T-cell (primary cell): Measurements from ENCODE around the gene SART3. TPM values are rescaled to one million over a fixed set of nuclear protein-coding genes. Genes with fewer than 3 reads are reported as not detected.

Experiments used
- ATAC-seq, 4 experiments: fragments of 200-7000 bp in 3 of 4; fragments of 150-1000 bp in 1 of 4; cut with Tn5 transposase; replicated peaks in 1 of 4; 1 replicate in 3 of 4; 2 replicates in 1 of 4; pipeline ENCODE4 v1.10.0; 2021; ENCODE audit warnings: moderate library complexity in 3 of 4, mild to moderate bottlenecking in 2 of 4, moderate number of reproducible peaks in 1 of 4
- CTCF ChIA-PET, 2 donors: fragments of 300-600 bp; sonication (Branson Sonifier 250); formaldehyde crosslinking; loops; one replicate each; lab custom pipeline; 2022; ENCODE audit warnings: antibody characterized with exemption in 2 of 2; lab: Charles Lee
- POLR2A ChIA-PET, 2 donors: fragments of 300-600 bp; sonication (Branson Sonifier 250); formaldehyde crosslinking; loops; one replicate each; lab custom pipeline; 2022; ENCODE audit warnings: antibody characterized with exemption in 2 of 2; lab: Charles Lee
- DNase-seq, 35 experiments: peaks; one replicate each; pipeline versions ENCODE4 v3.0.0 to v3.0.0-alpha.2; 2013 to 2023
- H3K27ac ChIP-seq: one replicate; pipeline ENCODE4 v1.5.1; 2013; ENCODE audit warnings: low read length
- H3K27me3 ChIP-seq, 2 experiments: replicated peaks in 1 of 2; 1 replicate in 1 of 2; 2 replicates in 1 of 2; pipeline versions ENCODE4 v1.6.1 to v1.7.0; 2013; ENCODE audit warnings: low read length in 1 of 2, mixed read lengths in 1 of 2; ENCODE audit not compliant: control insufficient read depth in 2 of 2, insufficient read depth in 2 of 2; ENCODE audit errors: extremely low read depth in 1 of 2
- H3K36me3 ChIP-seq, 2 donors: 1 replicate in 1 of 2; 2 replicates in 1 of 2; pipeline versions ENCODE4 v1.6.1 to v1.7.0; 2013; ENCODE audit warnings: low read length in 1 of 2; ENCODE audit not compliant: control insufficient read depth in 2 of 2, insufficient read depth in 1 of 2; ENCODE audit errors: extremely low read depth in 1 of 2
- H3K4me1 ChIP-seq, 2 experiments: 1 replicate in 1 of 2; 2 replicates in 1 of 2; pipeline versions ENCODE4 v1.6.1 to v1.7.0; 2013; ENCODE audit warnings: low read length in 2 of 2, mixed read lengths in 1 of 2; ENCODE audit not compliant: insufficient read depth in 2 of 2, control insufficient read depth in 1 of 2; ENCODE audit errors: extremely low read depth in 1 of 2
- H3K4me3 ChIP-seq, 2 donors: 1 replicate in 1 of 2; 2 replicates in 1 of 2; pipeline versions ENCODE4 v1.5.1 to v1.7.0; 2013; ENCODE audit warnings: mild to moderate bottlenecking in 2 of 2, low read length in 1 of 2, moderate library complexity in 1 of 2; ENCODE audit not compliant: control insufficient read depth in 1 of 2; ENCODE audit errors: extremely low read depth in 1 of 2
- H3K9me3 ChIP-seq: 2 replicates; pipeline ENCODE4 v1.7.0; 2013
- H3K27ac Mint-ChIP-seq, 2 donors: one replicate each; pipeline ENCODE4 v1.8.0; 2020 to 2021; ENCODE audit warnings: mild to moderate bottlenecking in 2 of 2, mixed read lengths in 2 of 2
- H3K27me3 Mint-ChIP-seq, 2 donors: one replicate each; pipeline ENCODE4 v1.8.0; 2021 to 2022; ENCODE audit warnings: mixed read lengths in 2 of 2
- H3K36me3 Mint-ChIP-seq: one replicate; pipeline ENCODE4 v1.8.0; 2021; ENCODE audit warnings: mixed read lengths
- H3K4me1 Mint-ChIP-seq, 3 donors: one replicate each; pipeline ENCODE4 v1.8.0; 2020 to 2022; ENCODE audit warnings: mixed read lengths in 3 of 3, mild to moderate bottlenecking in 1 of 3
- H3K4me3 Mint-ChIP-seq, 3 donors: one replicate each; pipeline ENCODE4 v1.8.0; 2020 to 2022; ENCODE audit warnings: mild to moderate bottlenecking in 3 of 3, mixed read lengths in 3 of 3, moderate library complexity in 3 of 3
- H3K9me3 Mint-ChIP-seq, 3 donors: one replicate each; pipeline ENCODE4 v1.8.0; 2020 to 2022; ENCODE audit warnings: mixed read lengths in 3 of 3
- WGBS: methylation state at CpG from one replicate; pipeline ENCODE4 v1.1.5; 2013; ENCODE audit warnings: missing lambda C conversion rate; ENCODE audit not compliant: insufficient coverage; 5-methylcytosine and 5-hydroxymethylcytosine counted together
- total RNA-seq, 35 experiments: library from RNA in 6 of 35; stranded (reverse) in 6 of 35; fragments of 120-200 nt in 1 of 35; gene quantifications; one replicate each; pipeline versions ENCODE4 v1.2.1 to v1.2.4 and lab custom pipeline; 2013 to 2026

Gene SART3
- total RNA-seq: 100 to 1,000 TPM in 1 of 5 donors, 10 to 100 TPM in 4; 76.3 to 107 (median 84.9) TPM
- 80.0 TPM for total RNA-seq (2013)
- 76.7 to 209 (median 148) reads per million in 29 experiments for total RNA-seq (lab: John Stamatoyannopoulos, UW)

GRCh38 chr12:108560752-108561719 lies at the start of gene SART3:
Gene SART3 (minus strand): TSS chr12:108561173. CDS start chr12:108561154, 19 bp downstream.
- H3K36me3 Mint-ChIP-seq: peaks cover 13% of the 10 kb centered on the region
- ATAC-seq: peak; percentile 54 to 64 (median 58)

GRCh38 chr12:108610336-108610815 lies 49.4 kb upstream of the SART3 start:
- no peaks in the 10 kb centered on the region for H3K36me3 ChIP-seq
- POLR2A ChIA-PET: no interaction called here
- no peak overlapping the region for H3K4me3 ChIP-seq
- H3K4me3 Mint-ChIP-seq: no peak overlapping the region
- H3K4me1 Mint-ChIP-seq: peaks cover 0 to 21% (median 12%) of the 10 kb centered on the region in 3 donors
- no peak for ATAC-seq
- H3K27ac Mint-ChIP-seq: no peak overlapping the region
- H3K9me3 ChIP-seq: no peaks in the 10 kb centered on the region
- CTCF ChIA-PET: no interaction called here
- DNase-seq: no peak
- WGBS: 84% methylated on average over 6 of the region's 8 CpGs
- H3K9me3 Mint-ChIP-seq: no peaks in the 10 kb centered on the region
- H3K36me3 Mint-ChIP-seq: peaks cover 2% of the 10 kb centered on the region
- peaks cover 0 to 5% of the 10 kb centered on the region in 2 experiments for H3K27me3 ChIP-seq
- no peaks in the 10 kb centered on the region for H3K4me1 ChIP-seq
- H3K27me3 Mint-ChIP-seq: no peaks in the 10 kb centered on the region
- no peak overlapping the region for H3K27ac ChIP-seq

More at GRCh38 chr12:108560752-108561719, at the start of gene SART3:
- Histone ChIP-seq H3K9me3 (no peaks in the 10 kb centered on the region), H3K36me3 (peaks cover 0 to 30% of the 10 kb centered on the region in 2 donors), H3K27me3 (no peaks in the 10 kb centered on the region), H3K27ac (peak within 1 kb of the TSS; percentile 93), H3K4me1 (peaks cover 39 to 60% of the 10 kb centered on the region in 2 experiments), H3K4me3 (peak within 1 kb of the TSS; percentile 82 to 96)
- Mint-ChIP-seq H3K4me3 (peak within 1 kb of the TSS; percentile 98 to 100 (median 100)), H3K9me3 (no peaks in the 10 kb centered on the region), H3K27ac (peak within 1 kb of the TSS; percentile 99 to 100), H3K27me3 (no peaks in the 10 kb centered on the region), H3K4me1 (peaks cover 52 to 75% (median 71%) of the 10 kb centered on the region in 3 donors)
- DNase-seq: peak; percentile 61 to 92 (median 77)
- CTCF ChIA-PET: interaction anchor here (0.5 to 11.9 kb wide), 11 partner anchors 46 to 1870 kb away, joined by 3 to 140 read pairs (median 3); partner anchors contain the start of genes FICD (in 1 of the 2) and SELPLG (in 1 of the 2)
- POLR2A ChIA-PET: interaction anchor here (0.6 to 1.7 kb wide), 4 partner anchors 12 to 74 kb away, joined by 4 to 15 read pairs (median 5); partner anchors contain the start of gene SELPLG (in 1 of the 2)
- under 1% methylated on average over 35 of the region's 57 CpGs for WGBS

GRCh38 chr12:108609537-108610335 lies 48.8 kb upstream of the SART3 start:
- H3K27ac ChIP-seq: no peak overlapping the region
- H3K27ac Mint-ChIP-seq: no peak overlapping the region
- POLR2A ChIA-PET: no interaction called here
- 59% methylated on average over 13 of the region's 21 CpGs for WGBS
- no peaks in the 10 kb centered on the region for H3K27me3 Mint-ChIP-seq
- CTCF ChIA-PET: no interaction called here
- DNase-seq: no peak
- H3K9me3 ChIP-seq: no peaks in the 10 kb centered on the region
- peaks cover 0 to 5% of the 10 kb centered on the region in 2 experiments for H3K27me3 ChIP-seq
- peaks cover 2% of the 10 kb centered on the region for H3K36me3 Mint-ChIP-seq
- no peak for ATAC-seq
- H3K4me3 Mint-ChIP-seq: no peak overlapping the region
- H3K4me1 ChIP-seq: no peaks in the 10 kb centered on the region
- peaks cover 0 to 17% (median 9%) of the 10 kb centered on the region in 3 donors for H3K4me1 Mint-ChIP-seq
- no peaks in the 10 kb centered on the region for H3K9me3 Mint-ChIP-seq
- H3K36me3 ChIP-seq: no peaks in the 10 kb centered on the region
- H3K4me3 ChIP-seq: no peak overlapping the region

- Mint-ChIP-seq H3K9me3 (no peaks in the 10 kb centered on the region), H3K4me3 (no peak overlapping the region), H3K27ac (no peak overlapping the region), H3K36me3 (no peaks in the 10 kb centered on the region), H3K4me1 (peaks cover 0 to 12% (median 7%) of the 10 kb centered on the region in 3 donors), H3K27me3 (no peaks in the 10 kb centered on the region)
- ChIA-PET POLR2A (no interaction called here), CTCF (interaction anchor here in 1 of 2 donors (0.5 to 1.1 kb wide), 3 partner anchors 39 to 56 kb away, joined by 3 to 8 read pairs (median 4); no protein-coding TSS in a partner anchor)
- H3K9me3 ChIP-seq: no peaks in the 10 kb centered on the region
- 80% methylated on average over 1 of the region's 5 CpGs for WGBS
- no peak overlapping the region for H3K27ac ChIP-seq
- no peaks in the 10 kb centered on the region for H3K4me1 ChIP-seq
- DNase-seq (no peak), ATAC-seq (no peak)
- no peaks in the 10 kb centered on the region for H3K36me3 ChIP-seq
- peaks cover 0 to 5% of the 10 kb centered on the region in 2 experiments for H3K27me3 ChIP-seq
- H3K4me3 ChIP-seq: no peak overlapping the region
Observed at GRCh38 chr12:108608616-108609015, 47.6 kb upstream of the SART3 start.

GRCh38 chr12:108607981-108608600 lies 47.1 kb upstream of the SART3 start:
- no peaks in the 10 kb centered on the region for H3K4me1 ChIP-seq
- H3K27me3 ChIP-seq: peaks cover 0 to 8% of the 10 kb centered on the region in 2 experiments
- no peak overlapping the region for H3K4me3 Mint-ChIP-seq
- no peaks in the 10 kb centered on the region for H3K9me3 ChIP-seq
- POLR2A ChIA-PET: no interaction called here
- no peak for ATAC-seq
- H3K36me3 Mint-ChIP-seq: no peaks in the 10 kb centered on the region
- DNase-seq: no peak
- CTCF ChIA-PET: interaction anchor here in 1 of 2 donors (0.5 to 1.1 kb wide), 2 partner anchors 39 to 42 kb away, joined by 3 to 8 read pairs; no protein-coding TSS in a partner anchor
- no peak overlapping the region for H3K27ac ChIP-seq
- no peaks in the 10 kb centered on the region for H3K27me3 Mint-ChIP-seq
- no peaks in the 10 kb centered on the region for H3K9me3 Mint-ChIP-seq
- no peak overlapping the region for H3K4me3 ChIP-seq
- 86% methylated on average over 6 of the region's 10 CpGs for WGBS
- H3K36me3 ChIP-seq: no peaks in the 10 kb centered on the region
- no peak overlapping the region for H3K27ac Mint-ChIP-seq
- H3K4me1 Mint-ChIP-seq: peaks cover 0 to 9% (median 5%) of the 10 kb centered on the region in 3 donors
